Tibial nerve (tissue), 3 donors: Measurements from ENCODE around the gene DMD.

Experiments used
- CTCF ChIP-seq, 5 experiments: fragments of 200-600 bp in 3 of 5; fragments of 450-650 bp in 2 of 5; sonication (generic) in 3 of 5; IDR thresholded peaks; one replicate each; pipeline ENCODE4 v1.5.1; 2016 to 2019; ENCODE audit warnings: antibody characterized with exemption in 5 of 5, mild to moderate bottlenecking in 3 of 5, moderate library complexity in 2 of 5
- POLR2A ChIP-seq, 2 donors: fragments of 450-650 bp; IDR thresholded peaks; one replicate each; pipeline ENCODE4 v1.6.1; 2017; ENCODE audit warnings: antibody characterized with exemption in 2 of 2, mild to moderate bottlenecking in 2 of 2, moderate library complexity in 2 of 2

DNA sequence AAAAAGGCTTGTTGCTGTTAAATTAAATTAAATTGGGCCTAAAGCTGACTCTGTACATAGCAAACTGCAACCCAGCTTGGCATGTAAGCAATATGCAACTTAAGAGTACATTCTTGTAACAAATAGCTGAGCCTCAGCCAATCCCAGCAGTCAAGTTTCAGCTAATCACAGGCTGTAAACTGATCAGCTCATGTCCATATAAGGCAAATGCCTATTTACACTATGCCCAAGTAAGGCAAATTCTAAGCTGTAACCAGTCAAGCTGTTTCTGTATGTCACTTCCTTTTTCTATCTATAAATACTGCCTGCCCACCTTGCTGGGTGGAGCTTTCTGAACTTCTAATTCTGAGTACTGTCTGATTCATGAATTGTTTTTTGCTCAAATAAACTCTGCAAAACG lies 1710.4 kb downstream of the DMD start:
- TF ChIP-seq CTCF (IDR thresholded peaks at IDR 0.05) (no peak), POLR2A (IDR thresholded peaks at IDR 0.05) (peak in 1 of 2 donors; percentile 27)
